NCI-H82 treated with DMSO at 0.1 percent for 48 hours (cell line): Measurements from ENCODE around the gene COL13A1.

Experiments
- DNase-seq: peaks from one replicate; lab custom pipeline; 2025; ENCODE audit not compliant: unreplicated experiment; lab: John Stamatoyannopoulos, UW

The COL13A1 gene

GRCh38 chr10:69801434-69802315, at the start of gene COL13A1:
TSS of gene COL13A1 (plus strand) at chr10:69801906. CDS start at chr10:69802424, 518 bp downstream.
- DNase-seq, result peak; percentile 37

DNA sequence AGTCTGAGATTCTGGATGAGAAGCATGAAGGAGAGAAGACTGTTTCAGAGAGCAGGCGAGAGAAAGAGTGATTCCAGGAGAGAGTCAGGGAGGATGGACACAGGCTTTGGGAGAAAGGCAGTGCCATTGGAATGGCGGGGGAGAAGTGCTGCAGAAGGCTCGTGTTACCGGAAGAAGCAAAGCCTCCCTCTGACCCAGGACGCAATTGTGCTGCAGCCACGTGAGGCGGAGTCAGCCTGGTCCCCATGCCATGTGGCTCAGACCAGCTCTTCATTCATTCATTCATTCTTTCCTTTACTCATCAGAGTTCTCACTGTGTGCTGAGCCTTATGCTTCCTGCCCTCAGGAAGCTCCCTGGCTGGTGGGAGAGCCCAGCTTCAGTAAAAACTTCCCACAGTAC, 49.2 kb upstream of the COL13A1 start:
- DNase-seq, result no peak

DNA sequence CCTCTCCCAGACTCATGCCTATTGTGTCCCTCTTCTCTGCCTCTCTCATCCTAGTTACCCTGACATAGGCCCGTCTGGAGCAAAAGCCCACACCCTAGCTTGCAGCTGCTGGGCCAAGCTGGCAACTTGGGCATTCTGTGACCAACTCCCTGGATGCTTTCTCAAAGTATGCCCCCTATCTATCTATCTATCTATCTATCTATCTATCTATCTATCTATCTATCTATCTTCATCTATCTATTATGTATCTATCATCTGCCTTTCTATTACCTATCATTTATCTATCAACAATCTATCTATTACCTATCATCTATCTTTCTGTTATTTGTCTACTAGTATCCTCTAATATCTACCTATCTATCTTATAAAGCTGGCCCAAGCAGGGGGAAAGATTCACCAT, 45.4 kb upstream of the COL13A1 start:
- no peak for DNase-seq

- no peak for DNase-seq
Measured at GRCh38 chr10:69757206-69757552, 44.5 kb upstream of the COL13A1 start.

DNA sequence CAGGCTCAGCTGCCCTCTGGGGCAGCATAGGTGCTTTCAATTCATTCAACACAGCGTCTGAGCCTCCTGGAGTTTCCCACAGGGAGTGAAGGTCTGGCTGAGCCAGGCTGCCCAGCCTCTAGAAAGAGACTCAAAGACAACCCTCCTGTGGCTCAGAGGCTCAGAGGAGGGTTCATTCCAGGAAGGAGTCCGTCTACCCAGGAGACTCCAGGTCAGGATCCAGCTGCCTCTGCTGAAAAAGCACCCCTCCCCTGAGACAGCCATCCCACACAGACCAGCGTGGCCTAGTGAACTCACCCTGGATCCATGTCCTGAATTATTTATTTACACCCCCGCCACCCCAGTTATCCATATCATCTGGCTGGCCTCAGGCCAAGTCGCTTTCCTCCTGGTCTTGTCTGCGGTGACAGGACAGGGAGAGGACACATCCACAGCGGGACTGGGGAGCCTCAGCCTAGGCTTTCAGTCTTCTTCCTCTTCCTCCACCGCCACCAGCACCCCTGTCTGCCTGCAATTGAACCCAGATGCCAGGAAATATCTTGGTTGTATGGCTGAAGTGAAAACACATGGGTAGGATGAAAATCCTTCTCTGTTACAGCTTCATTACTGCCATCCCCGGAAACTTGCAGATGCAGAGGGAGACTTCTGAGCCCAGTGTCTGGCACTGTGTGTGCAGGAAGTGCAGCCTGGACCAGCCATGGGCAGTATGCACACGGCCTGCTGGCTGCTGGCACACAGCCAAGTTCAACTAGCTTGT, 44.0 kb upstream of the COL13A1 start:
- DNase-seq, result no peak

- DNase-seq, result no peak
Measured at GRCh38 chr10:69758310-69758728, 43.4 kb upstream of the COL13A1 start.

GRCh38 chr10:69759641-69760040, 42.1 kb upstream of the COL13A1 start:
- DNase-seq, result no peak

GRCh38 chr10:69760072-69760471, 41.6 kb upstream of the COL13A1 start:
- DNase-seq, result no peak

DNA sequence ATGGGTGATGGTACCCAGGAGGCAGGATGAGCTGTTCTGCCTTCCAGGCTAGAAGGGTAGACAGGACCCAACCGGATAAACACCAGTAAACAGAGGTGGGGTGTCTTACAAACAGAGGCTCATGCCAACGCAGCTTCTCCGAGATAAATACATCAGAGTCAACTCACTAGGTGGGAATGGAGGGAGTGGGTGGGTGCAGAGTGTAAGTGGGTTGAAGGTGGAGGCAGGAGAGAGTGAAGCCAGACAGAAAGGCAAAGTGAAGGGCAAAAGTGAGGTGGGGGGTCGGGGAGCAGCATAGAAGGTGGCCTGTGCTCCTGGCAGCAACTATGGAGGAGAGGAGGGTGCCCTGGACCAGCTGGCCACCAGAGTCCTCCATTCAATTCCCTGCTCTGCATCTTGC, 40.4 kb upstream of the COL13A1 start:
- DNase-seq, result no peak

- DNase-seq, result no peak
Measured at GRCh38 chr10:69766161-69766910, 35.4 kb upstream of the COL13A1 start.

DNA sequence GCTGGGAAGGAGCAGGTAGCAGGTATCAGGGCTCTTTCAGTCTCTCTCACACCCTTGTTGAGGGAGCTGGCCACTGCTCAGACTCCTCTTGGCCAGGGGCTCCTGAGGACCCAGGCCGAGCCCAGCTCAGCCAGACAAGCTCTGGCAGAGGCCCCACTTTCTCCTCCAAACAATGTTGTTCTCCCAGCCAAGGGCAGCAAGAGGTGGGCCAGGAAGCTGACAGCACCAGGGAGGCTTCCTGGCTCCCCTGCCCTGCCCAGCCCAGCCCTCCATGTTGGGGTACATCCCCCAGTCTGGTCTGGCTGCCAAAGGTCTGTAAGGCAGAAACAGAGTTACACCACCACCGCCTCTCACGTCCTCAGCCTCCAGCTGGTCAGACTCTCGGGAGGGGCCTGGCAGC, 33.9 kb upstream of the COL13A1 start:
- DNase-seq, result no peak

DNA sequence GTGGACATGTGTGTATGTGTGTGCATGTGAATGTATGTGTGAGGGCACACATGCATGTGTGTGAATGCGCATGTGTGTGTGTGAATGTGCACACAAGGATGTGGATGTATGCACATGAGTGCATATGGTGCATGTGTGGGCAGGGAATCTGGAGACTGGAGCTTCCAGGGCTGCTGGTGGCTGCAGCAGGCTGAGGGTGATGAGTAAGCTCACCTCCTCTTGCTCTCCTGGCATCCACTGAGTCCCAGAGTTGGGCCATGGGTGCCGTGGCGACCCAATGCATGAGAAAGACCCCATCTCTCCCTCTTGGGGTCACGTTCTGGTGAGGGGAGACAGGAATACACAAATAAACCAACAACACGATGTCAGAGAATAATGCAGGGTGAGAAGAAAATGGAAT, 33.3 kb upstream of the COL13A1 start:
- DNase-seq, result no peak

- DNase-seq, result no peak
Measured at GRCh38 chr10:69769395-69769992, 32.2 kb upstream of the COL13A1 start.

GRCh38 chr10:69772933-69773704, 28.6 kb upstream of the COL13A1 start:
- no peak for DNase-seq

DNA sequence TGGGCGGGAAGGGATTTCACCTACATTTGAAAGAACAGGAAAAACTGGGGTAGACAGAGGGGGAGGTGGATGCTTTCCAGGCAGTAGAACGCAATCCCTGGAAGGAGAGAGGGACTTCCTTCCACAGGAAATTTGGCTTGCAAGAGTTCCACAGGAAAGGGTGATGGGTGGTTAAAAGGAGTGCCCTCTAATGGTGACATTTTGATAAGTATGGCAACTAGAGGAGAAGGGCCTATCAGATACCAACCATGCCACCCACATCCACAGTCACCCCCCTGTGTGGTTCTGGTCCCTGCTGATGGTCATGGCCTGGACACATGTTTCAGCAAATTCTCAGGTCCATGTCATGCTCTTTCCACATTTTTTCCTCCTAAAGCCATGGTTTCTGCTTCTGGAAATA, 27.1 kb upstream of the COL13A1 start:
- DNase-seq, result no peak

DNA sequence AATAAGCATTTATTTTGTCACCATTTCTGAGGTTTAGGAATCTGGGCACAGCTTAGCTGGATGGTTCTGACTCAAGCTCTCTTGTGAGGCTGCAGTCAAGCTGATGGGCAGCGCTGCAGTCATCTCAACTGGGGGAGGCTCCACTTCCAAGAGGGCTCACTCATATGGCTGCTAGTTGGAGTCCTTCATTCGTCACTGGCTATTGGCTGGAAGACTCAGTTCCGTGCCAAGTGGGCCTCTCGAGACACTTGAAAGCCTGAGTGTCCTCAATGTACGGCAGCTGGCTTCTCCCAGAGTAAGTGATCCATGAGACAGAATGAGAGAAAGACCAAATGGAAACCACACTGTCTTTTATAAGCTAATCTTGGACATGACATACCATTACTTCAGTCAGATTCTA, 21.6 kb upstream of the COL13A1 start:
- no peak for DNase-seq

- no peak for DNase-seq
Measured at GRCh38 chr10:69781576-69781975, 20.1 kb upstream of the COL13A1 start.

GRCh38 chr10:69783515-69783914, 18.2 kb upstream of the COL13A1 start:
- DNase-seq, result peak; percentile 0

GRCh38 chr10:69786791-69787190, 14.9 kb upstream of the COL13A1 start:
- DNase-seq, result no peak

GRCh38 chr10:69787681-69788080, 14.0 kb upstream of the COL13A1 start:
- DNase-seq, result no peak
